Activated T-helper 17 cell treated with anti-CD3 and anti-CD28 coated beads, Interleukin-2, amount 50 U/mL, for 72 hours (primary cell): ENCODE data around the gene CATSPER3. TPM values are rescaled to one million over a fixed set of nuclear protein-coding genes. Genes with fewer than 3 reads are reported as not detected.
A peak's percentile ranks its signal among the peaks of the same experiment; 100 is the strongest.

ENCODE experiments used
- ATAC-seq: fragments of 150-1000 bp; cut with Tn5 transposase; replicated peaks from 2 replicates; pipeline ENCODE4 v1.10.0; 2021; ENCODE audit warnings: mild to moderate bottlenecking, moderate library complexity
- H3K27ac Mint-ChIP-seq: one replicate; pipeline ENCODE4 v1.8.0; 2022; ENCODE audit warnings: mixed read lengths
- H3K27me3 Mint-ChIP-seq: one replicate; pipeline ENCODE4 v1.8.0; 2022; ENCODE audit warnings: mixed read lengths
- H3K36me3 Mint-ChIP-seq: one replicate; pipeline ENCODE4 v1.8.0; 2022; ENCODE audit warnings: low read depth, mild to moderate bottlenecking, mixed read lengths
- H3K4me1 Mint-ChIP-seq: one replicate; pipeline ENCODE4 v1.8.0; 2022; ENCODE audit warnings: mixed read lengths
- H3K4me3 Mint-ChIP-seq: one replicate; pipeline ENCODE4 v1.8.0; 2022; ENCODE audit warnings: mild to moderate bottlenecking, mixed read lengths
- H3K9me3 Mint-ChIP-seq: one replicate; pipeline ENCODE4 v1.8.0; 2022; ENCODE audit warnings: mixed read lengths
- total RNA-seq, 2 donors: library from RNA; stranded (reverse); gene quantifications; one replicate each; pipeline ENCODE4 v1.2.3, GENCODE V29; 2022

CATSPER3 gene
- total RNA-seq, 2 donors from 2014 or later = 0.50 to 0.82 TPM

DNA sequence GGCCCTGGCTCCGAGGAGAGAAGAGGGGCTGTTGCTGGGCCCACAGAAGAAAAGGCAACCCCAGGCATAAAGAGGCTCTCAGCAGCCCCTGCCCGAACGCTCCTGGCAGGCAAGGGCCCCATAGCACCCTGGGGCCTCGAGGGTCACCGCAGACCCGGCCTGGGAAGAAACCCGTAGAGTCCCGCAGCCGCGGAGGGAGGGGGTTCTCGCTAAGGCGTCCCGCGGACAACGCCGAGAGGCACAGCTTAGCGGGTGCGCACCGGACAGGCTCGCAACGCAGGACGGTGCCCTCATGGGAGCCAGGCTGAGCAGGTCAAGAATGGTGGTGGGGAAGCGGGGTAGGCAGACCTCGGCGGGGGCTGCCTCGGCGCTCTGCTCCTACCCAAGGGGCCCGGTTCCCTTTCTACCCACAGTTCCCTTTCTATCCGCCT is 59.6 kb downstream of the CATSPER3 start:
- peaks cover 9% of the 10 kb centered on the region for H3K4me1 Mint-ChIP-seq
- H3K9me3 Mint-ChIP-seq = no peaks in the 10 kb centered on the region
- H3K27me3 Mint-ChIP-seq = peaks cover 39% of the 10 kb centered on the region
- no peak for ATAC-seq
- H3K36me3 Mint-ChIP-seq = peaks cover 15% of the 10 kb centered on the region
- H3K4me3 Mint-ChIP-seq = no peak overlapping the region
- H3K27ac Mint-ChIP-seq = no peak overlapping the region

DNA sequence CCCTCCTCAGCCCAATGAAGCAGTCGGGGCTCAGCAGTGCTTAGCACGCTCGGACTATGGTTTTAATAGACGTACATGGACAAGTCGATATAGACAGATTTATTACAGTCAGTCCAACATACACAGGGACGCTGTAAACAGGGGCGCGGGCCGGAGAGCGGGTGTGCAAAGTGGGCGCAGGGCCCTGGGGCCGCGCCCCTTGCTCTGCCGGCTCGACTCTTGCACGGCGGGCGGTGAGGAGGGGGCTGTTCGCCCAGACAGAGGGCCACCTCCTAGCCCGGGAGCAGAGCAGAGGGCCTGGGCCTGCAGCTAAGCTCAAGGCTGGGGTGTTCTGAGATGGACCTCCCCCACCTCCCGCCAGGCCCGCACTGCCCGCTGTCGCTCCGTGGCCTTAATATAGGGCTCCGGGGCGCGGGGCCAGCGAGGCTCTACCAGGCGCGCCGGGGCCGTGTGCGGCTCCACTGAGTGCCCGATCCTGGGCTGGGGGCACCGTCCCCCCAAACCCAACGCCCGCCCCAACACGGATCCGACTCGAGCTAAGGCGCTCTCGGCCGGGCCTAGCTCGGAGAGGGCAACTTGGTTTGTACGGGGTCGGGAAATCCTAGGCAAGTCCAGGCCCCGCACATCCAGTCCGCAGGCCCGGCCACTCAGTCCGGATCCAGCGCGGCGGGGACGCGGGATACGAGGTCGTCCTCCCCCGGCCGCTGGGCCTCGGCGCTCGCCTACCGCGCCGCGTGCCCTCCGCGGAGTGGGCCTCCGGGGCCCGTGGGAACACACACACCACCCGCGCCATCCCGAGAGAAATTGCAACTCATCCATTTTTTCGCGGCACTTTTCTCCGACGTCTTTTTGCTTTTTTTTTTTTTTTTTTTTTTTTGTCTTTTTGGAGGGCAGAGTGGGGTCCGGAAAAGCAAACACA is 60.2 kb downstream of the CATSPER3 start:
- Mint-ChIP-seq H3K4me3 (no peak overlapping the region), H3K36me3 (peaks cover 15% of the 10 kb centered on the region), H3K27ac (no peak overlapping the region), H3K4me1 (peaks cover 9% of the 10 kb centered on the region), H3K27me3 (peaks cover 43% of the 10 kb centered on the region), H3K9me3 (no peaks in the 10 kb centered on the region)
- ATAC-seq = no peak

- H3K9me3 Mint-ChIP-seq = no peaks in the 10 kb centered on the region
- no peak for ATAC-seq
- no peak overlapping the region for H3K27ac Mint-ChIP-seq
- H3K27me3 Mint-ChIP-seq = peaks cover 48% of the 10 kb centered on the region
- peaks cover 15% of the 10 kb centered on the region for H3K36me3 Mint-ChIP-seq
- no peak overlapping the region for H3K4me3 Mint-ChIP-seq
- H3K4me1 Mint-ChIP-seq = peaks cover 9% of the 10 kb centered on the region
Measured at GRCh38 chr5:135028791-135029476, 61.2 kb downstream of the CATSPER3 start.

DNA sequence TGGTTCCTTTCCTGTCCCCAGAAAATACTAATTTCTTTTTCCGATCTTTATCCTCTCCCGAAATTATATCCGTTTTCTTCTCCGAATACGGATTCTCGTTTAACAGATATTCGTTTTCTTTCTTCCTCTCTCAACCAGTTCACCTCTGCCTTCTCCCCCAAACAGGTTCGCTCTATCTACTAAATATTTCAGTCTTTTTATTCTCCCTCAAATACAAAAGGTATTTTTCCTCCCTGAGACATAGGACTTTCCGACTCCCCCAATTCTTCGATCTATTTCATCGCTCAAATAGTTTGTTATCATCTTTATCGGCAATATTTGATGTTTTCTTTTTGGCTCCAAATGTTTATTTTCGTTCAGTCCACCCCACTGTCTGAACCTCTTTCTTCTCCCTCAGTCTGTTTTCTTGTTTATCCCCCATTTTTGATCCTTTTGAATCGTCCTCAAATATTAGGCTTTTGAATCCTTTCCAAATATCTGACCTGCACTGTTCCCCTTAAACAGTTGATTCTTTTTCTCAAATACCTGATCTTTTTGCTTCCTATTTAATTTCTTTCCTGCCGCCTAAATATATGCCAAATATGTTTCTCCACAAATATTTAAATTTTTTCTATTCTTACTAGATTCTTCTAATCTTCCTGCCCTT is 61.9 kb downstream of the CATSPER3 start:
- Mint-ChIP-seq H3K27ac (no peak overlapping the region), H3K9me3 (no peaks in the 10 kb centered on the region), H3K36me3 (peaks cover 18% of the 10 kb centered on the region), H3K27me3 (peaks cover 51% of the 10 kb centered on the region), H3K4me3 (no peak overlapping the region), H3K4me1 (peaks cover 9% of the 10 kb centered on the region)
- ATAC-seq = no peak

- ATAC-seq = no peak
- Mint-ChIP-seq H3K9me3 (no peaks in the 10 kb centered on the region), H3K4me1 (peaks cover 15% of the 10 kb centered on the region), H3K36me3 (peaks cover 24% of the 10 kb centered on the region), H3K27ac (no peak overlapping the region), H3K27me3 (peaks cover 59% of the 10 kb centered on the region), H3K4me3 (peak overlapping the region; percentile 54)
Measured at GRCh38 chr5:135030123-135030955, 62.6 kb downstream of the CATSPER3 start.

GRCh38 chr5:135030956-135031812 is 63.5 kb downstream of the CATSPER3 start:
- H3K27me3 Mint-ChIP-seq = peaks cover 64% of the 10 kb centered on the region
- peak overlapping the region; percentile 58 for H3K4me3 Mint-ChIP-seq
- H3K9me3 Mint-ChIP-seq = no peaks in the 10 kb centered on the region
- no peak for ATAC-seq
- peaks cover 15% of the 10 kb centered on the region for H3K4me1 Mint-ChIP-seq
- no peak overlapping the region for H3K27ac Mint-ChIP-seq
- peaks cover 24% of the 10 kb centered on the region for H3K36me3 Mint-ChIP-seq

DNA sequence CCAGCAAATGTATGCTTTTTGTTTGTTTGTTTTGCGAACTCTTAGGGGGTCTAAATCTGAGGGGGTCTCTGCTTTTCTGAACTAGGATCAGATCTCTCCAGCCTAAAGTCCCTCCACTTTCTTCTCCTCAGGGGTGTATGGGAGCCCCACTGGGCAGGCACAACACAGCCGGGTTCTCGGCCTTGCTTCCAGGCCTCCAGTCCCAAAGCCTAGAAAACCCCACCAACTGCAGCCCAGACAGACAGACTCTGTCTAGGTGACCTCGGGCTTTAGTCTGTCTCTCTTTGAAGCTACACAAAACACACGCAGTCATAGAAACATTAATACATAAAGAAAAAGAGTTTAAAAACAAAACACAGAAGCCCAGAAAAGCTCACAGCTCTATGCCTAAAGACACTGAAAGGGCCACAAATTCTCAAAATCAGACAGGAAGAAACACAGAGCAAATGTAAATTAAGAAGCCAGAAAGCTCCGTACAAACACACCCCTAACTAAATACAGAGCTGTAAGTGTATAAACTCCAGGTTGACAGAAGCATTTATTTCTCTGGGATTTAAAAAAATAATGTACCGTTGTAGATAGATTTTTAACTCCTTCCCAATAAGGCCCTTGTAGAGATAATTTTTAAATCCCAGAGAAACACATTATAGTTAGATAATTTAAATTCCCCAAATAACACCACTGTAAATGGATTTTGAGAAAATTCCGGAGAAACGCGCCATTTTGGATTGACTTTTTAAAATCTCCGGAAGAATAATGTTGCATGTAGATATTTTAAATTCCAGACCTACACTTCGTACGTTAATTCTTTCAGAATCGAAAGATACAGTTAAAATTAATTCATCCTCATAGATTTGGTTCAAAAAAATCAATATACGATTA is 64.3 kb downstream of the CATSPER3 start:
- Mint-ChIP-seq H3K4me3 (peak overlapping the region; percentile 58), H3K36me3 (peaks cover 24% of the 10 kb centered on the region), H3K9me3 (no peaks in the 10 kb centered on the region), H3K4me1 (peaks cover 15% of the 10 kb centered on the region), H3K27ac (no peak overlapping the region), H3K27me3 (peaks cover 65% of the 10 kb centered on the region)
- no peak for ATAC-seq

DNA sequence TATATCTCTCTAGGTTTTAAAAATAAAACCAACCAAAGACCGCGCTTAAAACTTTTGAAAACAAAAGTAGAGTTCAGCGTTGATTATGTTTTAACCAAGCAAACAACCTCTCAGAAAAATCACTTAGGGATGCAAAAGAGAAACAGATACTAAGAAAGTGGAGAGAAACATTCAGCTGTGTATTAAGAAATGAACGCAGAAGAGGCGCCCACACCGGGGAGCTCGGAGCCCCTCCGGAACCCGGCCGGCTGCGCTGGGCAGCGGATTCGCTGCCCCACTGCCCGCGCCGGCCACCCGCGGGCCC is 64.9 kb downstream of the CATSPER3 start:
- ATAC-seq = no peak
- Mint-ChIP-seq H3K36me3 (peaks cover 24% of the 10 kb centered on the region), H3K4me1 (peaks cover 15% of the 10 kb centered on the region), H3K4me3 (peak overlapping the region; percentile 58), H3K9me3 (no peaks in the 10 kb centered on the region), H3K27me3 (peaks cover 65% of the 10 kb centered on the region), H3K27ac (no peak overlapping the region)

DNA sequence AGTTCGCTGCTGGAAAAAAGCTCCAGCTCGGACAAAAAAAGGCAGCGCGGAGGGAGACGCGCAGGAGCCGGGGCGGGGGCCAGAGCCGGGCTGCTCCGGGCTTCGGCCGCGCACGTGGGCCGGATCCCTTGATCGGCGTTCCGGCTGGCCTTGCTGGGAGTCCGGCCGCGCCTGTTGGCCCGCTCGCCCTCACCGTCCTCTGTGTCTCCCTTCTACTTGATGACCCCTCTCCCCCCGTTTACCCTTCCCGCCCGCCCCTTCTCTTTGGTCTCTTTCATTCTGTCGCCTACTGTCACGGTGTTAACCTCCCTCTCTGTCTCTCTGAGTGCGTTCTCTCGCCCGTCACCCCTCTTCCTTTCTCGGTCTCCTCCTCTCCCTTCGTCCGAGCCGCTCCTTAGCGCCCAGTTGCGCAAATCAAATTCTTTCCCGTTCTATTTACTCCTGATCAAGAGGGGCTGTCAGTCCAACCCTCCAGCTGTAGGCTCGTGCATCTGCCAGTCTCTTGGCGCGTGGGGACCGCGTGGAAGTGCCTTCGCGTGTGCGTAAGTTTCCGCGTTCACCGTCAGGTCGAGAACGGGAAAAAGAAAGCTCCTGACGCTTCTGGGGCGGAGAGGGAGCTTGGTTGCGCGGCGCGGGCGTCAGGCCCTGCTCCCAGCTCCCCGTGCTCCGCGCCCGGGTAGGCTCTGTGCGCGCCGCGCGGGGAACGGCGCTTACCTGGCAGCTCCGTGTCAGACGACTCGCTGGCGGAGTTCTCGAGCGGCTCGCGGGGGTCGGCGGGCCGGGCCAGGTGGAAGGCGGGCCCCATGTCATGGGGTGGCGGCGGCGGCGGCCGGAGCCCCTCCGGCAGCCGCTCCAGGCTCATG is 65.5 kb downstream of the CATSPER3 start:
- H3K27ac Mint-ChIP-seq = no peak overlapping the region
- ATAC-seq = no peak
- peaks cover 24% of the 10 kb centered on the region for H3K36me3 Mint-ChIP-seq
- H3K9me3 Mint-ChIP-seq = no peaks in the 10 kb centered on the region
- H3K4me1 Mint-ChIP-seq = peaks cover 15% of the 10 kb centered on the region
- H3K4me3 Mint-ChIP-seq = peak overlapping the region; percentile 58
- peaks cover 70% of the 10 kb centered on the region for H3K27me3 Mint-ChIP-seq

DNA sequence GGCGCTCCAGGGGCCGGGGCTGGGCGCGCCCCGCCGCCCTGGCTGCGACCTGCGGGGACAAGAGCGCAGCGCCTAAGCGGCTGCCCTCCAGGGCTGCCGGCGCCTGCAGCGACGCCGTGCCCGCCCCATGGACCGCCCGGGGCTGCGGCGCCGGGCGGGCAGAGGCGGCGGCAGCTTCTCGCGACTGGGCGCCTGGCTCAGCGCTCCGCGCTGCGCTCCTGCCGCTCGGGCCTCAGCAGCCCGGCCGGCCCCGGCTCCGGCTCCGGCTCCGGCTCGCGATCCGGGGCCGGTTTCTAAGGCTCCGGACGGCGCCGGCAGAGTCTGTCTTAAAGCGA is 66.2 kb downstream of the CATSPER3 start, which contains the start of gene PITX1:
Gene PITX1 (minus strand): TSS at position 328 of the 335 bp plus-strand sequence. CDS start 347 bp downstream, outside the sequence.
- Mint-ChIP-seq H3K9me3 (no peaks in the 10 kb centered on the region), H3K4me1 (peaks cover 15% of the 10 kb centered on the region), H3K36me3 (peaks cover 24% of the 10 kb centered on the region), H3K27me3 (peaks cover 70% of the 10 kb centered on the region), H3K27ac (no peak within 1 kb of the TSS), H3K4me3 (peak within 1 kb of the TSS; percentile 76)
- ATAC-seq = peak; percentile 12

DNA sequence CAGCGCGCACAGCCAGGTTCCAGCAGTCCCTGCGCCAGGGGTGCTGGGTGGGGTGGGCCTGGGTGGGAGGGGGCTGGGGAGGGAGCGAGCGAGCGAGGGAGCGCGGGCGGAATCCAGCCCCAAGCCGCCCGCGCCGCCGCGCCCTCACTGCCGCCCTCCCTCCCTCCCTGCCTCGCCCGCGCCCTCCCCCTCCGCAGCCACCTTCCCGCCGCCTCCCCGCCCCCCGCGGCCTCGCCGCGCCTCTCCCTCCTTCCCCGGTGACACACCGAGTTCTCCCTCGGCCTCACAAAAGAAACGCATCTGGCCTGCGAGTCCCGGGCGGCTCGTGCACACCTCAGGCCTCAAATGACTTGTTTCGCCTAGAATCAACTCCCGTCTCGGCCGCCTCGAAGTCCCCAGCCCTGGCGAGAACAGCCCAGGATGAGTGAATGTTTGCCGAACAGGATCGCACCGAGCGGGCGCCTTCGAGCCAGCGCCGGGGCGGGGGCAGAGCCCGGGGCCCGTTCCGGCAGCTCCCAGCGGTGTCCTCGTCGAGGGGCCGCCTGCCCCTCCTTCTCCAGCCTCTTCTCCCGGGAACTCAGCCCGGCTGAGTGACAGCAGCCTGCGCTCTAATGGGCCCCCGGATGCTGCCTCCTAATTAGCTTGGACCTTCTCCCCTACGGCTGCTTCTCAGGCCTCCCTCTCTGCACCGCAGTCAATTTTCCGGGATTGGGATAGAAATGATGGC is 66.7 kb downstream of the CATSPER3 start:
- no peak for ATAC-seq
- H3K27ac Mint-ChIP-seq = no peak overlapping the region
- peaks cover 15% of the 10 kb centered on the region for H3K4me1 Mint-ChIP-seq
- H3K36me3 Mint-ChIP-seq = peaks cover 22% of the 10 kb centered on the region
- H3K27me3 Mint-ChIP-seq = peaks cover 68% of the 10 kb centered on the region
- peak overlapping the region; percentile 76 for H3K4me3 Mint-ChIP-seq
- H3K9me3 Mint-ChIP-seq = no peaks in the 10 kb centered on the region
